K562 (cell line): ENCODE results near the gene DPCD.

ENCODE experiments used
- CHD1 ChIP-seq: fragments of 200-600 bp; sonication (generic); IDR thresholded peaks from one replicate; pipeline ENCODE4 v1.6.1; 2012; ENCODE audit warnings: mild to moderate bottlenecking, moderate library complexity, low read length, inconsistent platforms
- E2F1 ChIP-seq: sonication (generic); formaldehyde crosslinking; IDR thresholded peaks from 2 replicates; pipeline ENCODE4 v1.8.1; 2023; ENCODE audit warnings: mild to moderate bottlenecking, missing genetic modification reagents, moderate library complexity
- RBM22 ChIP-seq: fragments of 200-400 bp; formaldehyde crosslinking; IDR thresholded peaks from 2 replicates; pipeline ENCODE4 v1.6.1; 2018; ENCODE audit warnings: low read length, low read depth; ENCODE audit not compliant: poor library complexity, severe bottlenecking

DNA sequence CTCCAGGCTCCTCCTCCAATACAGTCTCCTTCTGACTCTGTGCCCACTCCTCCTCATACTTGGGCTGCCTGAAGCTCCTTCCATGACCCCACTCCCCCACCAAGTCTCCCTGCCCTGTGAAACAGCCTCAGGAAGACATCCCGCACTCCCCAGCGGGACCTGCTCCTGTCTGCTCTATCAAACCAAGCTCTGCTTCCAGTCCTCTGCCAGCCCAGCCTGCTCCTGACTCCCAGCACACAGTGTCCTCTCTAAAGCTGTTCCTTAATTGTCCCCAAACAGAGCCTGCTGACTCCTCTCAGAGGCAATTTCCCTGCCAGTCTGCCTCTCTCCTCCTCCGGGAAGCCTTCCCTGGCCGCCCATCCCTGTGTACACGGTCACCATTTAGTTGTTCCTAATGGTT, 9.9 kb upstream of the DPCD start:
- no peak for TF ChIP-seq E2F1
- TF ChIP-seq CHD1, result no peak
- no peak for TF ChIP-seq RBM22
